NCI-H510A (cell line): ENCODE results near the gene PFDN5.
"Not testable (repeated sequence)": the region's sequence is repeated elsewhere in the genome, so short reads cannot be mapped to it uniquely, and the experiment has no call there.

ENCODE experiments used
- DNase-seq: peaks from one replicate; lab custom pipeline; 2025; lab: John Stamatoyannopoulos, UW

The PFDN5 gene

DNA sequence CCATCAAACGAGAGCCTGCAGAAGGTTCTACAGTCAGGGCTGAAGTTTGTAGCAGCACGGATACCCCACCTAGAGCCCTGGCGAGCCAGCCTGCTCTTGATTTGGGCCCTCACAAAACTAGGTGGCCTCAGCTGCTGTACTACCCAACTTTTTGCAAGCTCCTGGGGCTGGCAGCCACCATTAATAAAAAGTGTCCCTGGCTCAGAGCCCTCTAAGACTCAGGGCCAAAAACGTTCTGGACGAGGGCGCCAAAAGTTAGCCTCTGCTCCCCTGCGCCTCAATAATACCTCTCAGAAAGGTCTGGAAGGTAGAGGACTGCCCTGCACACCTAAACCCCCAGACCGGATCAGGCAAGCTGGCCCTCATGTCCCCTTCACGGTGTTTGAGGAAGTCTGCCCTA lies 8.9 kb upstream of the PFDN5 start:
- DNase-seq = no peak

- DNase-seq = no peak
These were observed 7.6 kb upstream of the PFDN5 start for GRCh38 chr12:53287741-53288216.

DNA sequence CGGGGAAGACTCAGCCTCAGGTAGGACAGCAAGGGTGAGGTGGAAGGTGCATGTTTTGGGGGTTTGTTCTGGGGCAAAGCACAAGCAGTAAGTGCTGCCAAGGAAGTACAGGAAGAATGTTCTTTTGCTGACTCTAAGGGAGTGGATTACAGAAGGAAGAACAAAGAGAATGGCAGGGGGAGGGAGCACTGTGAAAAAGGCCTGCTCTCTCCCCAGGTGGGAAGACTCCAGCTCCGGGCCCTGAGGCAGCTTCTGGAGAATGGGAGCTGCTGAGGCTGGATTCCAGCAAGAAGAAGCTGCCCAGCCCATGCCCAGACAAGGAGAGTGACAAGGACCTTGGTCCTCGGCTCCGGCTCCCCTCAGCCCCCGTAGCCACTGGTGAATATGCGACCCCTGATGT lies 7.0 kb upstream of the PFDN5 start:
- no peak for DNase-seq

- DNase-seq = no peak
These were observed 5.5 kb upstream of the PFDN5 start for GRCh38 chr12:53289891-53290290.

GRCh38 chr12:53290661-53291060 lies 4.7 kb upstream of the PFDN5 start:
- no peak for DNase-seq

DNA sequence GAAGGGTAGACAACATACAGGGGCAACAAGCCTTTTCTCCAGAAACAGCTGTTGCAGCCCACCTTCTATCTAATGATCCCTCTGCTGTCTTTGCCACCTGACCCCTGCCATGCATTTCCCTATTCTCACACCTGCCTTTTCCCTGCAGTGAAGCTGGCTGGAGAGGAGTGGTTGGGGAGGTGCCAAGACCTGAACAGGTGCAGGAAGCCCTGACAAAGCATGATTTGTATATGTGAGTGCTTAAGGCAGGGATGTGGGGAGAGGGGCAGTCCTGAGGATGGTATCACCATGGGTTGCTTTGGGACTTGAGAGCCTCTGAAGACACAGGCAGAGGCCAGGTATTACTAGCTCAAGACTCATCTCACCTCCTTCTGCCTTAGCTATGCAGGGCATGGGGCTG lies 2.9 kb upstream of the PFDN5 start:
- DNase-seq = peak; percentile 74

GRCh38 chr12:53295891-53296219 lies 513 bp downstream of the PFDN5 start:
- DNase-seq = no peak

GRCh38 chr12:53297106-53297505 lies 1.8 kb downstream of the PFDN5 start:
- DNase-seq = not testable (repeated sequence)

- DNase-seq = no peak
These were observed 2.8 kb downstream of the PFDN5 start for GRCh38 chr12:53298164-53298563.

- no peak for DNase-seq
These were observed 3.7 kb downstream of the PFDN5 start for GRCh38 chr12:53299101-53299453.

DNA sequence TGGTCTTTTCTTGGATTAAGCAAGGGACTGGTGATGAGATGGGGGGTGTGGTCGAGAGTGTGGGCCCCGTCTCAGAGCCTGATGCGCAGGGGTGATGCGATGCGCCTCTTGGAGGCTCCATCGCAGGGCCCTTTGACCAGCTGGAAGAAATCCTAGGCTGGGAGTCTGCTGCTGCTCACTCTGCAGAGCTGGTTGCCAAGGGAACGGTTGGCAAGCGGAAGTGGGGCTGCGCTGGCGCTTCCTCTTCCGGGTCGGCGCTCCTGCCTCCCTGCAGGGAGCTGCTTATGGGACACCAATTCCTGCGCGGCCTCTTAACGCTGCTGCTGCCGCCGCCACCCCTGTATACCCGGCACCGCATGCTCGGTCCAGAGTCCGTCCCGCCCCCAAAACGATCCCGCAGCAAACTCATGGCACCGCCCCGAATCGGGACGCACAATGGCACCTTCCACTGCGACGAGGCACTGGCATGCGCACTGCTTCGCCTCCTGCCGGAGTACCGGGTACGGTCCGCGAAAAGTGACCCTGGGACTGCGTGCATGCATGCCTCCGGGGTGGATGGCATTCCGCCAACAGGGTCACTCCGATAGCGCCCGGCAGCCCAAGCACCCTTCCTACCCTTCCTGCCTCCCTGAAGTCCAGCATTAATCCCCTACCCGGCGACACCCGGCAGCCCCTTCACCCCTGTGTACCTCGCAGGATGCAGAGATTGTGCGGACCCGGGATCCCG lies 4.3 kb downstream of the PFDN5 start, which contains the start of gene MYG1:
MYG1 (plus strand) TSS at position 242 of the 727 bp plus-strand sequence; CDS start at position 285, 43 bp downstream.
- DNase-seq = peak; percentile 88

DNA sequence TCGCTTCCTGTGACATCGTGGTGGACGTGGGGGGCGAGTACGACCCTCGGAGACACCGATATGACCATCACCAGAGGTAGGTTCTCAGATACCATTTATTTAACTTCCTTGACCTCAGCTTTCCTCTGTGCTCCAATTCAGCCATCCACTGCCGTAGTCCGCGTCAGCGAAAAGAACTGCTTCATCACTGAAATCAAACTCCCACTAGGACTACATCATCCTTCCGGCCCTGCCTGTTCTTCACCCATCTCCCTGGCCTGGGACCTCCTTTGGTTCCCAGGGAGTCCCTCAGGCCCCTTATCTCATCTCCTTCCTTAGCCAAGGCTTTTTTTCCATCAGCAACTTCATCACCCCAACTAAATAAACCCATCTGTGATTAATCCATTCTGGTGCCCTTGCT lies 4.8 kb downstream of the PFDN5 start:
- DNase-seq = no peak

GRCh38 chr12:53302903-53303302 lies 7.6 kb downstream of the PFDN5 start:
- no peak for DNase-seq

- DNase-seq = no peak
These were observed 11.5 kb downstream of the PFDN5 start for GRCh38 chr12:53306826-53307225.

GRCh38 chr12:53308276-53308675 lies 12.9 kb downstream of the PFDN5 start:
- DNase-seq = no peak

DNA sequence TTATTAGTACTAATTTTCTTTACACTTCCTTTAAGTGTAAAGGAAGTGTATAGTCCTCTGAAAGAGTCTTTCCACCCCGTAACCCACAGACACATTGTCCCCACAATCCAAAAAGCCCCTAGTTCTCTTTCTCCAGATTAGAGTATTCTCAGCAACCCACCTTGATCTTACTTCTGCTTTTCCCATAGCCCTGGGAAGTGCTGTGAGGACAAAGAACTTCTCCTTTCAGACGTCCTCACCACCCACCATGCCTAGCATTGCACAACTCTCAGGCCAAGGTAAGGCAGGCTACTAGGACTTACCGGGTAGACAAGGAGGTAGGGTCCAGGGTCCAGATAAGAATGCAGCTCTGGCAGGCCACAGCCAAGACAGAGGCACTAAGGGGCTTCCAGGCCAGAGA lies 18.7 kb downstream of the PFDN5 start:
- DNase-seq = no peak

DNA sequence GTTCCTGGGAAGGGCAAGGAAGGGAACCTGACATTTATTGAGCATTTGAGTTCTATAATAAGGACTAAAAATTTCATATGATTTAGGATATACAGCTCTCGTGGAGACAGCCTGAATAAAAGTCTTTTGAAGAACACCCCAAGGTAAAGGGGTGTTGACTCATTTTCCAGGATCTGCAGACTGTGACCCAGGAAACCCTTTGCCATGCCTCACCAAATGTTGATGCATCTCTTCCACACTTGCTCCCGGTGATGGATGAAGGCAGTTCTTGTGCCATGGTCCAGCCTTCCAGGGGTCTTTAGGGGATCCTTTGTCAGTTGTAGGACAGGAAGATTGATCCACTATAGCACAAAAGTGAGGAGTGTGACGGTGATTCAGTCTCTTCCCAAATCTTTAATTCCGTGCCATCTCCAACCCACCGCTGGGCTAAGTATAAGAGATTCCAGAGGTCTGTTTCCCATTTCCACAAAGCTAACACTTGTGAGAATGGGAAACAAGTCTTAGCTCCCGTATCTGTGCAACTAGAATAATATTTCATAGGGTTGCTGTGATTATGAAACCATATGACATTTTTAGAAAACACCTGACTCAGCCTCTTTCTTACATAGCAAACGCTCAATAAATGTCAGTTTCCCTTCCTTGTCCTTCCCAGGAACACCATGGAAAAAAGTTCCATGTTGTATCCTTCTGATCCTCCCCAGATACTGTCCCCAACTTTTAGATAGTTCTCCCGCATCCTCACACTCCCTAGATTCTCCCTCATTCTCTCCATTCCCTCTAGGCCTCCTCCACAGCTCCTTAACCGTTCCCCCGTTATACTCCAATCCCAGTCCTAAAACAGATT lies 25.2 kb downstream of the PFDN5 start:
- no peak for DNase-seq

DNA sequence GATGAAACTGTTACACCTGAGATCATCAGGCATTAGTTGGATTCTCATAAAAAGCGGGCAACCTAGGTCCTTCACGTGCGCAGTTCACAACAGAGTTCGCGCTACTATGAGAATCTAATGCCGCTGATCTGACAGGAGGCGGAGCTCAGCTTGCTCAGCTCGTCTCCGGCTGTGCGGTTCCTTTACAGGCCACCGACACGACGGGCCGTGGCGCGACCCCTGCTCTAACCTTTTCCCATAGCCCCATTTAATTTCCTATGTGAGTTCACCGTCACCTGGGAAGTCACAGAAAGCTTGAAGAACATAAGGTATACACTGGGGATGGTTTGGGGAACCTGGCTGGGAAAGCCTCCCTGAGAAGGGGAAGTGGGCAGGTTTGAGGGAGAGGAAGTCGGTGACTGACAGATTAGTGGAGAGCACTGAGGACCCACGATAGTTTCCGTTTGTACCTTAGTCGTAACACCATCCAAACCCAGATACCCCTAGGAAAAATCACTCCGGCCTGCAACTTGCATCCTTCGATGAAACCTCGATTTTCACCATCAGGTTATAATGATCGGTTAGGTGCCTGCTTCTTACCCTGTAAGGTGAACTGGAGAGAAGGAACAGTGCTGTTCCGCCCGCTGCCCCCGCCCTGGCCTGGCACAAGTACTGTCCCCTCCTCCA lies 28.9 kb downstream of the PFDN5 start:
- peak; percentile 5 for DNase-seq

GRCh38 chr12:53324779-53325510 lies 29.6 kb downstream of the PFDN5 start:
- peak; percentile 84 for DNase-seq

GRCh38 chr12:53325511-53326061 lies 30.2 kb downstream of the PFDN5 start:
- no peak for DNase-seq

DNA sequence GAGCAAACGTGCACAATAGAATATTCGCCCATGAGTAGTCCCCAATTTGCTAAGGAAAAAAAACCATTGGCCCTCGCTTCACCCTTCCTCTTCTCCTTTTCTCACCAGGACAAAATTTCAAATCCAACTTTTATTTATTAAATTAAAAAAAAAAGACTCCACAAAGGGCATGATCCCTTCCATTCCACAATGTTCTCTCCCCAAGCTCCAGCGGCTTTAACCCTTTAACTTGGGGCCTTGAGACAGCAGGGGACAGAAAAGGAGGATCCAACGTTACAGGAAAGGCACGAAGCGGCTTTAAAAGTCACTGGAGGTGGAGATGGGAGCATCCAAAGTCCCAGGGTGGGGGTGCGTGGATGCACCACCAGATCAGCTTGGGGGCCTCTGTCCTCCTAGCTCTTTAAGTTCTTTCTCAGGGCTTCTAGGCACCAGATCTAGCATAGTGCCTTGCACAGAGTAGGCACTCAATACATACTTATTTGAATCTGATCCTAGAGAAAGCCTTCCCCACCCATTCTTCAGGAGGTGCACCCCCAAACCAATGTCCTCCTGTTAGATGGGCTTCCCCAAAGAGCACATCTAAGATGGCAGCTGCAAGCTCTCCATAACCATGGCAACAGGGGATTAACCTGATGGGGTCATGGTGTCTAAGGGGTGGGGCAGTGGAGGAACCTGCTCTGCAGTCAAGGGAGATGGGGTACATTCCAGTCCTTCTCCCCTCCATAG lies 31.3 kb downstream of the PFDN5 start:
- no peak for DNase-seq
